HG03064 (cell line): ENCODE data around the gene GPSM1.
"Not testable (repeated sequence)": the region's sequence is repeated elsewhere in the genome, so short reads cannot be mapped to it uniquely, and the experiment has no call there.

Source experiments
- ATAC-seq: cut with Tn5 transposase; IDR thresholded peaks from one replicate; pipeline ENCODE4 v1.9.1; 2021; ENCODE audit warnings: low read depth; ENCODE audit not compliant: unreplicated experiment

Gene GPSM1

GRCh38 chr9:136314944-136315343 is 12.4 kb upstream of the GPSM1 start:
- no peak for ATAC-seq

GRCh38 chr9:136316271-136316751 is 11.0 kb upstream of the GPSM1 start:
- ATAC-seq: no peak

DNA sequence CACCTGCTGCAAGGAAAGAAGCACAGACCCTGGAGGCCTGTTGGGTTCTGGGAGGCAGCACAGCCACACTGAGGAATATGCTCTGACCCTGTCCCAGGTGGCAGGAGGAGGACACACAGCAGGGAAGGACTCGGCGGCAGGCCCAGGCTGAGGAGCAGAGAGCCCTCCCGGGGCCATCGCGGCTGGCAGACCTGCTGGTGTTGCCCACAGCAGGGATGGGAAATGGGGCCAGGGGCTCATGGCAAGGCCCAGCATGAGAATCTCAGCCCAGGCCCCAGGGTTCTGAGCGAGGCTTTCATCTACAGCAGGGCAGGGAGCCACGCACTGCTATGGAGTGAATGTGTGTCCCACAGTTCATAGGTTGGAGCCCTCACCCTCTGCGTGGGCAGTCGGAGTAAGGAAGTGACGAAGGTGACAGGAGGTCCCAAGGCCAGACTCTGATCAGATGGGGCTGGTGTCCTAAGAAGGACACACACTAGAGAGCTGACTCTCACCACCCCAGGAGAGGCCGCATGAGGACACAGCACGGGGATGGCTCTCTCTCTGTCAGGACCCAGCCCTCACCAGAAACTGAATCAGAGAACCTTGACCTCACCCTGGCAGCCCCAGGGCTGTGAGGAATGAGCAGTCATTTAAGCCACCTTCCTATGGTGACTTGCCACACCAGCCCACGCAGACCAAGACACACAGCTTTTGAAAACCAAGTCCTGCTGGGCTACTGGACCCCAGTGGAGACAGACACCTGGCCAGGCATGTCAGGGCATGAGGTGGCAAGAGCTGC is 10.3 kb upstream of the GPSM1 start:
- ATAC-seq: no peak

- no peak for ATAC-seq
Measured at GRCh38 chr9:136317695-136318094, 9.6 kb upstream of the GPSM1 start.

DNA sequence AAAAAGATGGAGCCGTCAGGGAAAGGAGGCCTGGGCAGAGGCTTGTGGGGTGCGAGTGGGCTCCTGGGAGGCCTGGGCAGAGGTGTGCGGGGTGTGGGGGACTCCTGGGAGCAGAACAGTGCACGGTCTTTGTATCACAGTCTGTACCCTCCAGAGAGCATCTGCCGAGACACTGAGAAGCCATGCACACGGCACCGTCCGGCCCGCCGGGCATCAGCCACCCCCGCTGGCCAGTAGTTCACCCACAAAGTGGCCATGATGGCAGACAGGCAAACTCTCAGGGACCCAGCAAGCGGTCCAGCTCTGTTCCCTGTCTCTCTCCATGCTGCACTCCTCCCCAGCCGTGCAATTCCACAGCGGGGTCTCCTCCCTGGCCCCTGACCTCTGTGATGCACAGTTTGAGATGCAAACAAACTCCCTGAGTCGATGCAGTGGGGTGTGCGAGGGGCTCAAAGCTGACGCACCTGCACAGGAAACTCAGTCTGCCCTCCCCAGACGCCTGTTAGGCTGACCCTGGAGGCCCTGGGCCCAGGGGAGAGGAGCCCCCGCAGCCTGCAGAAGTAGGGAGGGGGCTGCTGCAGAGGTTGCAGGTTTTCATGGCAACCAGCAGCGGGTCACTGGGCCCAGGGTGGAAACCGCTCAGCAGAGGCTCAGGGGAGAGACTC is 9.1 kb upstream of the GPSM1 start:
- no peak for ATAC-seq

DNA sequence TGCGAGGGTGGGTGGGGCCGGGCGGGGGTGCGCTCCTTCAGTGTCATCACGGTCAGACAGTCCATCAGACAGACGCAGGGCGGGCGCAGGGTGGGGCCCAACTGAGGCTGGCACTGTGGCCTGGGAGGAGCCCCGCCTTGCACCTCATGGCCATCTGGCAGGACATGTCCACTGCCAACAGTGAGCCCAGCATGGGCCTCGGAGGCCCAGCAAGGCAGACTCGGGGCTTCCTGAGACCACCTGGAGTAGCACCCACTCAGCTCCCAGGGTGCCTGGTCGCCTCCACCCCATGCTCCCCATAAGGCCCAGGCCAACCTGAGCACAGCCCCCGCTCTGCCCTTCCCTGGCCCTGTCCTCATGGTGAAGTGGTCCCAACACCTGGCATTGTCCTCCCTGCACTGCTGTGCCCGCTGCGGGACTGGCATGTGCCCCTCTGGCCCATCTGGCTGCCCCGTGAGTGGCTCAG is 8.5 kb upstream of the GPSM1 start:
- no peak for ATAC-seq

DNA sequence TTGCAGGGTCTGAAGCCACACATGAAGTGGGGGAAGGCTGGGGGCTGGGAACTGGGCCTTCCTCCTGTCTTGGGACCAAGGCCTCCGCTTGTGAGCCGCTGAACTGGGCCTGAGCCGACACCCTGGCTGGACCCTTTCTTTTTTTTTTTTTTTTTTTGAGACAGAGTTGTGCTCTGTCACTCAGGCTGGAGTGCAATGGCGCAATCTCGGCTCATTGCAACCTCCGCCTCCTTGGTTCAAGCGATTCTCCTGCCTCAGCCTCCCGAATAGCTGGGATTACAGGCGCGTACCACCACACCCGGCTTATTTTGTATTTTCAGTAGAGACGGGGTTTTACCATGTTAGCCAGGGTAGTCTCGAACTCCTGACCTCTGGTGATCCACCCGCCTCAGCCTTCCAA is 8.1 kb upstream of the GPSM1 start:
- not testable (repeated sequence) for ATAC-seq

- ATAC-seq: not testable (repeated sequence)
Measured at GRCh38 chr9:136319955-136320354, 7.4 kb upstream of the GPSM1 start.

DNA sequence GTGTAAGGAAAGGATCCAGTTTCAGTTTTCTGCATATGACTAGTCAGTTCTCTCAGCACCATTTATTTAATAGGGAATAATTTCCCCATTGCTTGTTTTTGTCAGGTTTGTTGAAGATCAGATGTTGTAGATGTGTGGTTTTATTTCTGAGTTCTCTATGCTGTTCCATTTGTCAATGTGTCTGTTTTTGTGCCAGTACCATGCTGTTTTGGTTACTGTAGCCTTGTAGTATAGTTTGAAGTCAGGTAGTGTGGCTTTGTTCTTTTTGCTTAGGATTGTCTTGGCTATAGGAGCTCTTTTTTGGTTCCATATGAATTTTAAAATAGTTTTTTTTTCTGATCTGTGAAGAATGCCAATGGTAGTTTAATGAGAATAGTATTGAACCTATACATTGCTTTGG is 6.4 kb upstream of the GPSM1 start:
- ATAC-seq: not testable (repeated sequence)

GRCh38 chr9:136321561-136321960 is 5.8 kb upstream of the GPSM1 start:
- ATAC-seq: no peak

DNA sequence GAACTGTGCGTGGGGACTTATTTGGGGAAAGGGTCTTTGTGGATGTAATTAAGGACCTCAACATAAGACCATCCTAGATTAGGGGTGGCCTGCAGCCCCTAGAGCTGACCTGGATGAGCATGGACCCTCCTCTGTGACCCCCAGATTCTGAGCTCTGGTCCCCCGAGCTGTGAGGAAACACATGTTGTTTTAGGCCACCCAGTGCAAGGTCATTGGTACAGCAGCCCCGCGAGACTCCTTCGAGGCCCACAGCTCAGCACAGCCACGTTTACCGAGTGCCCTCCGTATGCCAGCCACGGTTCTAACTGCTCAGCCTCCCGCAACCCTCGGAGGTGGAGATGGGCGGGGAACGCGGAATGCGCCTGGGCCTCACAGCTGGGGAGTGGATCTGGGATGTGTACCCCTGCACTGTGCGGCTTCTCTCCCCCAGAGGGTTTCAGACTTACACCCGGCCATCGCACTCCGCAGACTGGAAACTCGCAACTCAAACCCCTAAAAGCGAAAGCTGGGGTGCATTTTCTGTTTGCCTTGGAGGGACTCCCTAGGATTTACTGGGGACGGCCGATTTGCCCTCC is 4.5 kb upstream of the GPSM1 start:
- no peak for ATAC-seq

DNA sequence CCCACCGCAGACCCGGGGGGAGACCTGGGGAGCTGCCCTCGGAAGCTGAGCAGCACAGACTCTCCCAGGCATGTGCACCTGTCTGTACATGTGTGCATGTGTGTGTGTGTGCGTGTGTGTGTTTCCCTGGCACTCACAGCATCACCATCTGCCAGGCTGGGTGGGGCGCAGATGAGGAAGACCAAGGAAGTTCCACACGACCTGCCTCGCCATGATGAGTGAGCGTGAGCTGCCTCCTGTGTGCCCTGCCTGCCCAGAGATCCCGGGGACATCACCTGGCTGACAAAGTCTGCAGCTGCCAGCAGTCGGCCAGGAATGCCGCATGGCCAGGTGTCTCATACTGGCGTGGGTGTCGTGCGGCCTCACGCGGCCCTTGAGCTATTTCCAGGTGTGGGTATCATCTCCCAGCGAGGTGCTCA is 4.0 kb upstream of the GPSM1 start:
- ATAC-seq: no peak

- ATAC-seq: no peak
Measured at GRCh38 chr9:136324501-136325300, 2.6 kb upstream of the GPSM1 start.

DNA sequence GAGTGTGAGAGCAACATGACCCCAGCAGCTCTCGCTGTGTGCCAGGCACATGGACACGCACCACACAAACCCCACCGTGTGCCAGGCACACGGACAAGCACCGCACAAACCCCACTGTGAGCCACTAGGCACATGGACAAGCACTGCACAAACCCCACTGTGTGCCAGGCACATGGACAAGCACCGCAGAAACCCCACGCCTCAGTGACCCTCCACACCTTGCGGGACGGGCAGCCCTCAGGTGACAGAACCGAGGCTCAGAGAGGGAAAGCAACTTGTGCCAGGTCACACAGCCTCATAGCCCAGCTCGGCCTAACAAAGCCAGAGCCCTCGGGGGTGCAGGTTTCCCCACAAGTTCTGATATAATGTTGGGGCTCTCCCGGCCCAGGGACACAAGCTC is 2.0 kb upstream of the GPSM1 start:
- no peak for ATAC-seq

DNA sequence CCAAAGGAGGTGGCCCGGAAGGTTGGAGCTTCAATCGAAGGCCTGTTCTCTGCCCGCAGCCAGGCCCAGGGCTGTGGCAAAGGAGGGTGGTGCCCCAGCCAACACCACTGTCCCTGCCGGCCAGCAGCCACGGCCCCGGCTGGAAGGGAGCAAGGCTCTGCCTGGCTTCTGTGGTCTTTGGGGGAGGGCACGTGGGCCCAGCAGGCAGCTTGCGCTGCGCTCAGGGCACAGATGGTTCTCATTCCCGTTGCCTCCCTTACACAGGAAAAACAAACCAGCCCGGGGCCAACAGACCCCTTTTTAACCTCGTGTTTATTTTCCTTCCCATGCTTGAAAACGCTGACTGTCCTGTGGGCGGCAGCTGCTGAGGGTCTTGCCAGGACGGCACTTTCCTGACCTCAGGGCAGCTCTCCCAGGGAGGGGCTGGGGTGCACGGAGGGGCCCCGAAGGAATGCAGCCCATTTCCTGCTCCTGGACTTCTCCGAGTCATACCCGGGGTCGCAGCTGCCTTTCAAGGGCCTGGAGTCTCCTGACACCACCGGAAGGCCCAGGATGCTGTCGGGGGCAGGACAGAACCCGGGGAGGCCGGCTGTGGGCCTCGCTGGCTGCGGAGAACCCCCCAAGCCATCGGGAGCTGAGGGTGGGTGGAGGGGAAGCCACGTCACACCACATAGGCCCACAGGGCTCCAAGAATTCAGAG is 1.1 kb upstream of the GPSM1 start:
- no peak for ATAC-seq

DNA sequence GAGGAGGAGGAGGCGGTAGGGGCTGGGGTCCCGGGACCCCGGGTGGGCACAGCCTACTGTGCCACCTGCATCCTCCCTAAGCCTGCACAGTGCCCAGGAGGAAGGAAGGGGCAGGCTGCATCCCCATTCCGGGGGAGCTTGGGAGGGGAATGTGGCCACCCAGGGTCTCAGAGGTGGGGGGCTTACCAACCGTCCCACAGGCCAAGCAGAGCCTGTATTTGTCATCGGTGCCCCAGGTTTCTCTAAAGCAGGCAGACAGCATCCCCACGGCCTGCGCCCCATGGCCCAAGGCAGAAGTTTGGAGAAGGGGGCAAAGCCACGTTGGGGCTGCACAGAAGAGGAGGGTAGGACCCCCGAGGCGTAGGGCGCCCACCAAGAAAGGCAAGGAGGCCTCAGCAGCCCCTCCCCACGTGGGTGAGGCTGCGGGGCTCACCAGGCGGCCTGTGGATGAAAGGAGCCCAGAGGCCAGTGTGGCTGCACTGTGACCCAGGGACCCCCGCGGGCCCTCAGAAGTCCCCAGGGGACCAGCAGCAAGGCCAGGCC is 507 bp upstream of the GPSM1 start:
- ATAC-seq: no peak

GRCh38 chr9:136328011-136328621 is 777 bp downstream of the GPSM1 start:
- ATAC-seq: no peak

- no peak for ATAC-seq
Measured at GRCh38 chr9:136328622-136329041, 1.3 kb downstream of the GPSM1 start.

DNA sequence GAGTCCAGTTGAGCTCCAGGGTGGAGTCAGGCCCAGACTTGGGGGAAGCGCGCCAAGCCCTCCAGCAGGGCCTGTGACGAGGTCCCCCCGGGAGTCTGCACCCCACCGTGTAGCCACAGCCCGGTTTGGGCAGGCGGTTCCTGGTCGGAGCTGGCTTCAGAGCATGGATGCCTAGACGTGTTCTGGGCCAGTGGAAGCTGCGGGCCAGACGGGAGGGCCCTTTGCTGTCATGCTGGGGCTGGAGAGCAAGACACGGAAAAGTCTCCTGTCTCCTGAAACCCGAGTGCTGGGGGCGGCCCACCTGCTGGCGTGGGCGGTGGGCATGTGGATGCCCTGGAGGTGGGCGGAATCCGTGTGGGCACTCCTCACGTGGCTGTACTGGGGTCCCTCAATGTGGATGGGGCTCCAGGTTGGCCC is 1.9 kb downstream of the GPSM1 start:
- ATAC-seq: no peak
